Small intestine (tissue), 7 donors: ENCODE measurements around the gene ZFPL1. TPM values are rescaled to one million over a fixed set of nuclear protein-coding genes. Genes with fewer than 3 reads are reported as not detected.

Source experiments
- DNase-seq, 2 donors: peaks; one replicate each; pipeline versions ENCODE4 v3.0.0 to v3.0.0-alpha.2; 2013
- FAIRE-seq: peaks from 2 replicates; lab custom pipeline; 2012; peaks lifted over from hg19 to GRCh38; lab: Jason Lieb, UNC
- H3K27ac ChIP-seq, 3 donors: one replicate each; pipeline ENCODE4 v1.5.1; 2013; ENCODE audit warnings: low read length in 2 of 3, mild to moderate bottlenecking in 2 of 3, control low read depth in 1 of 3, inconsistent platforms in 1 of 3, low read depth in 1 of 3, moderate library complexity in 1 of 3
- H3K27me3 ChIP-seq, 3 donors: one replicate each; pipeline ENCODE4 v1.6.1; 2013; ENCODE audit warnings: low read length in 3 of 3, inconsistent platforms in 1 of 3; ENCODE audit not compliant: control insufficient read depth in 3 of 3, insufficient read depth in 3 of 3
- H3K36me3 ChIP-seq, 3 donors: one replicate each; pipeline ENCODE4 v1.6.1; 2013; ENCODE audit warnings: low read length in 3 of 3, inconsistent platforms in 1 of 3, low read depth in 1 of 3, mild to moderate bottlenecking in 1 of 3, moderate library complexity in 1 of 3; ENCODE audit not compliant: control insufficient read depth in 3 of 3, insufficient read depth in 2 of 3
- H3K4me1 ChIP-seq, 3 donors: one replicate each; pipeline ENCODE4 v1.6.1; 2013; ENCODE audit warnings: low read length in 2 of 3, inconsistent platforms in 1 of 3, low read depth in 1 of 3, mild to moderate bottlenecking in 1 of 3, moderate library complexity in 1 of 3; ENCODE audit not compliant: control insufficient read depth in 3 of 3, insufficient read depth in 2 of 3
- H3K4me3 ChIP-seq, 3 donors: one replicate each; pipeline ENCODE4 v1.5.1; 2013; ENCODE audit warnings: low read length in 3 of 3, control low read depth in 1 of 3, inconsistent platforms in 1 of 3, low read depth in 1 of 3, mild to moderate bottlenecking in 1 of 3, moderate library complexity in 1 of 3
- H3K9me3 ChIP-seq, 2 donors: one replicate each; pipeline ENCODE4 v1.6.1; 2013; ENCODE audit warnings: low read depth in 1 of 2, low read length in 1 of 2; ENCODE audit not compliant: control insufficient read depth in 2 of 2, insufficient read depth in 1 of 2
- WGBS, 3 donors: extraction: QIAGEN DNeasy Blood & Tissue Kit; methylation state at CpG; one replicate each; pipeline ENCODE4 v1.1.7; 2013; 5-methylcytosine and 5-hydroxymethylcytosine counted together
- polyA plus RNA-seq, 4 donors: library from polyadenylated mRNA; stranded (reverse) in 3 of 4; unstranded in 1 of 4; fragments of 200-250 nt in 3 of 4; fragments of 120-200 nt in 1 of 4; gene quantifications; one replicate each; pipeline versions ENCODE4 v1.2.1 to v1.2.3, GENCODE V29; 2013
- donor health status: healthy with polysubstance abuse.
- donor health status: control.
- donor health status: control.
- donor health status: Bipolar disorder and iron deficiency.
- donor health status: healthy.

ZFPL1 gene
- polyA plus RNA-seq, 4 donors, result 40.5 to 65.8 (median 53.7) TPM

DNA sequence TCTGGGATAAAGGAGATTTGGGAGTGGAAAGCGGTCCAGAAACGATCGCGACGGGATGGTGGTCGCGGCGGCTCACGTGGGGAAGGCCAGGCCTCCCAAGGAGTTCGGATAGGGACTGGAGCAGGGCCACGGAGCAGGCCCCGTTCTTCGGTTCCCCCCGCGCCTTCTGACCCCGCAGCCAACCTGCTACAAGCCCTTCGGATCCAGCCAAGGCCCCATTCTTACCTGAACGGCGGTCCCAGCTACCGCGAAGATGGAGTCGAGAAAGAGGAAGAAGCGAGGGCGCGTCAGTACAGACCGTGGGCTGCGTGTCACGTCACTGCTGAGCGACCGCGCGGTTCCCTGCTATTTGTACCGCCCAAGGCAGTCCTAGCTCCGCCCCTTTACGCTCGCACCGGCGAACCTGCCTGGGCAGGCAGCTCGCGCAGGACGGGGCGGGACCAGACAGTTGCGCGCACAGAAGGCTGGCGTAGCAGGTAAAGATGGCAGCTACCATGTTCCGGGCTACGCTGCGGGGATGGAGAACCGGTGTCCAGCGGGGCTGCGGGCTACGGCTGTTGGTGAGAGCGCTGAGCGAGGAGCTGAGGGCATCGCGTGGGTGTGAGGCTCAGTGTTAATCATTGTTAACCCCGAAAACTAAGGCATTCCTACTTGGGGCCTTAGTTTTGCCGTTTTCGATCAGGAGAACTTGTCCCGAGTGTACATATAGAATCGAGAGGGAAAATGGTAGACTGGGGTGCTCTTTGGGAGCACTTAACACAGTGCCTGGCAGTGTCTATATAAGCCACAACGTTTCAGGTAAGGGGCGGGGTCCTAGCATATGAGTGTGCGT lies 38.1 kb downstream of the ZFPL1 start, which contains the start of the genes FAU and MRPL49:
FAU (minus strand) TSS at position 270 of the 832 bp plus-strand sequence. CDS start 321 bp downstream, outside the sequence.
MRPL49 (plus strand) TSS at position 457 of the 832 bp plus-strand sequence; CDS start at position 483, 26 bp downstream.
- Histone ChIP-seq H3K27ac (peak within 1 kb of the TSS; percentile 86 to 97 (median 88)), H3K27me3 (no peaks in the 10 kb centered on the region), H3K4me1 (peaks cover 0 to 15% (median 3%) of the 10 kb centered on the region in 3 donors), H3K4me3 (peak within 1 kb of the TSS; percentile 69 to 83 (median 73)), H3K9me3 (no peaks in the 10 kb centered on the region), H3K36me3 (peaks cover 6 to 56% (median 11%) of the 10 kb centered on the region in 3 donors)
- WGBS, 3 donors, result 0% methylated on average over 52 to 64 of the region's 64 CpGs
- FAIRE-seq (no peak), DNase-seq (peak; percentile 99)

GRCh38 chr11:65124480-65125196 lies 40.6 kb downstream of the ZFPL1 start:
- Histone ChIP-seq H3K27me3 (no peaks in the 10 kb centered on the region), H3K9me3 (no peaks in the 10 kb centered on the region), H3K4me1 (peaks cover 0 to 13% (median 3%) of the 10 kb centered on the region in 3 donors), H3K4me3 (no peak overlapping the region), H3K27ac (no peak overlapping the region), H3K36me3 (peaks cover 18 to 64% (median 21%) of the 10 kb centered on the region in 3 donors)
- FAIRE-seq (no peak), DNase-seq (no peak)
- 85 to 90% (median 89%) methylated on average over 5 of the region's 5 CpGs for WGBS, 3 donors

- Histone ChIP-seq H3K27me3 (no peaks in the 10 kb centered on the region), H3K36me3 (peaks cover 14 to 65% (median 28%) of the 10 kb centered on the region in 3 donors), H3K27ac (no peak overlapping the region), H3K4me3 (no peak overlapping the region), H3K9me3 (no peaks in the 10 kb centered on the region), H3K4me1 (peaks cover 0 to 13% (median 0%) of the 10 kb centered on the region in 3 donors)
- FAIRE-seq, result no peak
- no peak for DNase-seq
- 87 to 90% (median 89%) methylated on average over 12 of the region's 12 CpGs for WGBS, 3 donors
Observed at GRCh38 chr11:65125197-65126056, 41.4 kb downstream of the ZFPL1 start.

- DNase-seq, result no peak
- Histone ChIP-seq H3K4me1 (peaks cover 0 to 5% (median 0%) of the 10 kb centered on the region in 3 donors), H3K9me3 (no peaks in the 10 kb centered on the region), H3K36me3 (peaks cover 22 to 73% (median 34%) of the 10 kb centered on the region in 3 donors), H3K27ac (no peak overlapping the region), H3K27me3 (no peaks in the 10 kb centered on the region), H3K4me3 (no peak overlapping the region)
- no peak for FAIRE-seq
- 60 to 67% (median 64%) methylated on average over 6 of the region's 6 CpGs for WGBS, 3 donors
Observed at GRCh38 chr11:65126624-65127274, 42.7 kb downstream of the ZFPL1 start.

GRCh38 chr11:65127473-65128181 lies 43.6 kb downstream of the ZFPL1 start:
- Histone ChIP-seq H3K36me3 (peaks cover 22 to 82% (median 36%) of the 10 kb centered on the region in 3 donors), H3K27ac (no peak overlapping the region), H3K9me3 (no peaks in the 10 kb centered on the region), H3K27me3 (no peaks in the 10 kb centered on the region), H3K4me1 (peaks cover 0 to 9% (median under 1%) of the 10 kb centered on the region in 3 donors), H3K4me3 (no peak overlapping the region)
- FAIRE-seq, result no peak
- WGBS, 3 donors, result 82 to 89% (median 85%) methylated on average over 12 of the region's 12 CpGs
- DNase-seq, result no peak

DNA sequence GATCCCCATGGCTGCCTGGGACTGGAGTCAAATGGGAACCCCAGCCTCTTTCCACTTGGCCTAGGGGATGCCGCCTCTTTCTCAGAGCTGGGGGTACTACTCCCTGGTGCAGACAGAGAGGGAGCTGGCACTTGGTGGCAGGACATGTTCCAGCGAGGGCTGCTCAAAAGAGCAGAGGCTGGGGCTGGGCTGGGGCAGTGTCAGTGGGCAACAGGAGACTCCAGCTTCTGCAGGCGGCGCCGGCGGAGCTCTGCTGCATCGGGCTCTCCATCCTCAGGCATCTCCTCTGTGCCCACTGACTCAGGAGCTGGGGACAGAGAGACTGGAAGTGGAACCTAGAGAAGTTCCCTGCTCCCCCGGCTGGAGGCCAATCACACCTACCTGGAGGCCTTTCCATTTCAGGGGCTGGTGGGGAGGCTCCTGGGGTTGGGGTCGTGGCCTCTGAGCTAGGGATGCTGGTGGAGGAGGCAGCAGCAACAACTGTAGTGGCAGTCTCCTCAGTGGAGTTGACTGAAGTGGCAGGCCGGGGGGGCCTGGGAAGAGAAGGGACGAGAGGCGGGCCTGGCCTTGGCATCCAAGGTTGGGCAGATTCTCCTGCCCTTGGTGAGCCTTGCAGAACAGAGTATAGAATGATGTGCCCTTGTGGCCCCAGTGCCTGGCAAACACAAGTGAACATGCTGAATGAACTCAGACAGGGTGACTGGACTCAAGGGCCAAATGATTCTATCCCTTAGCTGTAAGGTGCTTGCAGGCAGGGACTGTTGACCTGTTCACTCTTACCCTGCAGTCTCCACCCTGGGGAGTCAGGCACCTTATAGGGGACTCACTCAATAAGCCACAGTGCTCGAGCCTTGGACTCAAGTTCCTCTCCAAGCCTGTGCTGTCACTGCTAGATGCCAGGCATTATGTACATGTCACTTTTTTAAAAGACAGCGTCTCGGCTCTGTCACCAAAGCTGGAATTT lies 44.4 kb downstream of the ZFPL1 start:
- Histone ChIP-seq H3K4me3 (no peak overlapping the region), H3K4me1 (peaks cover 0 to 10% (median 4%) of the 10 kb centered on the region in 3 donors), H3K27ac (no peak overlapping the region), H3K9me3 (no peaks in the 10 kb centered on the region), H3K36me3 (peaks cover 22 to 89% (median 37%) of the 10 kb centered on the region in 3 donors), H3K27me3 (no peaks in the 10 kb centered on the region)
- FAIRE-seq (no peak), DNase-seq (no peak)
- WGBS, 3 donors, result 85 to 89% (median 86%) methylated on average over 15 of the region's 15 CpGs
